GM21390 (cell line): ENCODE measurements around the gene CRHR1.

Source experiments
- ATAC-seq: cut with Tn5 transposase; IDR thresholded peaks from one replicate; pipeline ENCODE4 v1.9.1; 2021; ENCODE audit not compliant: unreplicated experiment

Gene CRHR1

DNA sequence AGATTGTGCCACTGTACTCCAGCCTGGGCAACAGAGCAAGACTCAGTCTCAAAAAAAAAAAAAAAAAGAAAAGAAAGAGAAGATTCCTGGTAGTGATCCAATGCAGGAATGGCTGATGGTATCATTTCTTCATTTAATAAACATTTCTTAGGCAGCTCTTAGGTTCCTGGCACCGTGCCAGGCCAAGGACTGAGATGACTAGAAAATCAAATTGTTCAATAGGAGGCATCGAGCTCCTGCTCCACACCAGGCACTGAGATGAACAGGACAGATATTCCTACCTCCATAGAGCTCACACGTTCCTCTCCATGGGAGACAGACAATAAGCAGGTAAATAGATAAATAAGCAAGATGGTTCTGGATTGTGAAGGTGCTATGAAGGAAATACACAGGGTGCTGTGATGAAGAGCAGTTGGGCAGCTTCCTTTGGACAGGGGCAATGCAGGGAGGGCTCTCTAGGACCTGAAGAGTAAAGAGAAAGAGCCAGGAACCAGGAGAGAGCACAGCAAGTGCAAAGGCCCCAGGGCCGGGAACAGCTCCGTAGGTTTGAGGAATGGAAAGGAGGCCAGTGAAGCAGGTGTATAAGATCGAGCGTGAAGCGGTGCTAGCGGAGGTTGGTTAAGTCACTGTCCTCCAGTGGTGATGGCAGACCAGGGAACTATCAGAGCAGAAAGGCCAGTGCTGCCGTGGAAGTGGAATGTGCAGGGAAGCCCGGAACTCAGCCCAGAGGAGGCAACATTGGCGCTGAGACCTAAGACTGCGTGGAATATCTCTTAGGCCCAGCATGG, 26.5 kb upstream of the CRHR1 start:
- no peak for ATAC-seq

DNA sequence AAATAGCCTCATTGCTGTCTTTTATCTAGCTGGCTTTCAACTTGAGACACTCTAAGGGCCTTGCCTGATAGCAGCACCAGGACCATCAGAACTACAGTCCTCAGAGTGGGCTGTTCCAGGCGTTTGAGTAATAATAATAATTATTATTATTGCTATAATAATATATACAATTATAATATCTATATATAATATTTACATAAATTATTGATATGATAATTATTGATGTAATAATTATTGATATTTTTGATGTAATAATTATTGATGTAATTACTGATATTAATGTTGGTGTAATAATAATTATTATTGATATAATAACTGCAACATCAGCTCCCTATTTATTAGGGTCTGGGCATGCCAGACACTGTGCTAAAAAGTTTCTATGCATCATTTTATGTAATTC, 25.6 kb upstream of the CRHR1 start:
- no peak for ATAC-seq

GRCh38 chr17:45759761-45760160, 24.4 kb upstream of the CRHR1 start:
- ATAC-seq, result no peak

- ATAC-seq, result no peak
These were observed 22.1 kb upstream of the CRHR1 start for GRCh38 chr17:45761957-45762565.

- ATAC-seq, result no peak
These were observed 20.9 kb upstream of the CRHR1 start for GRCh38 chr17:45763182-45763581.

GRCh38 chr17:45764479-45764878, 19.6 kb upstream of the CRHR1 start:
- ATAC-seq, result no peak

DNA sequence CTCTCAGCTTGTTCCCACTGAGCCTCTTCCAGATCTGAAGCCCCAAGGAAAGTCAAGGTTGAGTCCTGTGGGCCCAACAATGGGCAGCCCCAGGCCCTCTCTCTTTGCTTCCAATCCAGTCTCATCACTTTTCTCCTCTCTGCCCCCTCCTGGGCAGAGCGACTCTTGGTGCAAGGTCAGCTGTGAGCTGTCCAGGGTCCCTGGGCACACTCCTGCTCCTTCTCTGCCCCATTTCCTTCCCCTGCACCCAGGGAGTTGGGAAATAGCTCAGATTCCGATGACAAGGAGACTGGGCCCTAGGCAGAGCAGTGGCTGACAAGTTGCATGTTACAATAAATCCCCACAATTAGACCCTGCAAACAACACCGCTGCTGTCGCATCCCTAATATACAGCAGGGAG, 16.1 kb upstream of the CRHR1 start:
- no peak for ATAC-seq

- no peak for ATAC-seq
These were observed 13.4 kb upstream of the CRHR1 start for GRCh38 chr17:45770632-45771270.

DNA sequence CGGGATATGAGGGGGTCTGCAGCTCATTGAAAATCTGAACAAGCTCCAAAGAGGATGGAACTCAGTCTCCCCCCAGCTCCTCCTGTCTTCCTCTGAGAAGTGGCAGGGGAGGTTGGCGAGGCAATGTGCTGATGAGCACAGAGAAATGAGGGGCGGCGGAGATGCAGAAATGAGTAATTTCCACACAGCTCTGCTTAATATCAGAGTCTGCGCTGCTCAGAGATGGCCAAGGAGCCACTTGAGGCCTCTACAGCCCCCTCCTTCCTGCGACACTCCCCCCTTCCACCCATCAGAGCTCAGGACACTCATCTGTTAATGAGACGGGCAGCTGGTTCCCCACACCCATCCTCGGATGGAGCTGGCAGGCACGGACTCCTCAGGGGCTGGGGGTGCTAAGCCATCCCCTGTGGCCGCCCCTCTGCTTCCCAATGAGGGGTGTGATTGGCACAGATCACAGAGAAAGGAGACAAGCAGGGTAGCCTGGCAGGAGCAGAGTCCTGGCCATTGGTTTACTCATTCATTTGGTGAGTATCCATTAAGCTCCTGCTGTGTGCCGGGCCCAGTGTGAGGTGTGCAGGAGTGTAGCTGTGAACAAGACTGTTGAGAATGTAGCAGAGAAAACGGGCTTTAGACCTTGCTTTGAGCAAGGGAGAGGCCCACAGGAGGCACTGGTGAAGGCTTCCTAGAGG, 12.7 kb upstream of the CRHR1 start:
- no peak for ATAC-seq

- no peak for ATAC-seq
These were observed 9.0 kb upstream of the CRHR1 start for GRCh38 chr17:45775148-45775547.

- ATAC-seq, result no peak
These were observed 8.5 kb upstream of the CRHR1 start for GRCh38 chr17:45775576-45776011.

DNA sequence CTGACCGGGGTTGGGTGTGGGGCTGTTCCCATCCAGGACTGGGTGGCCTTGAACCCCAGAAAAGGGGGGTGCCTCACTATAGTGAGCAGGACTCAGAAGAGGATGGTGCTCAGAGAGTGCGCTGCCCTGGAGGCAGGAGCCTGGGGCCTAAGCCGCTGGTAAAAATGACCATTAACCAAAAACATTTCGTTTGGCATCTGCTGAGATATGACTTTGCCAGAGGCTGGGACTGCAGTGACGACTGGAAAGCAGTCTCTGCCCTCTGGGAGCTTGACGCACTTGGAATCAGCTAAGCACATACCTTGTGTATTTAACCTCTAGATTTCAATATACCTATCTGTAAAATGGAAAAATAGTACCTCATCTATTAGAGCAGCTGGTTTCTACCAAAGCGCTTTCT, 7.2 kb upstream of the CRHR1 start:
- ATAC-seq, result no peak

GRCh38 chr17:45777388-45777787, 6.7 kb upstream of the CRHR1 start:
- no peak for ATAC-seq

- ATAC-seq, result no peak
These were observed 3.2 kb upstream of the CRHR1 start for GRCh38 chr17:45780921-45781320.

DNA sequence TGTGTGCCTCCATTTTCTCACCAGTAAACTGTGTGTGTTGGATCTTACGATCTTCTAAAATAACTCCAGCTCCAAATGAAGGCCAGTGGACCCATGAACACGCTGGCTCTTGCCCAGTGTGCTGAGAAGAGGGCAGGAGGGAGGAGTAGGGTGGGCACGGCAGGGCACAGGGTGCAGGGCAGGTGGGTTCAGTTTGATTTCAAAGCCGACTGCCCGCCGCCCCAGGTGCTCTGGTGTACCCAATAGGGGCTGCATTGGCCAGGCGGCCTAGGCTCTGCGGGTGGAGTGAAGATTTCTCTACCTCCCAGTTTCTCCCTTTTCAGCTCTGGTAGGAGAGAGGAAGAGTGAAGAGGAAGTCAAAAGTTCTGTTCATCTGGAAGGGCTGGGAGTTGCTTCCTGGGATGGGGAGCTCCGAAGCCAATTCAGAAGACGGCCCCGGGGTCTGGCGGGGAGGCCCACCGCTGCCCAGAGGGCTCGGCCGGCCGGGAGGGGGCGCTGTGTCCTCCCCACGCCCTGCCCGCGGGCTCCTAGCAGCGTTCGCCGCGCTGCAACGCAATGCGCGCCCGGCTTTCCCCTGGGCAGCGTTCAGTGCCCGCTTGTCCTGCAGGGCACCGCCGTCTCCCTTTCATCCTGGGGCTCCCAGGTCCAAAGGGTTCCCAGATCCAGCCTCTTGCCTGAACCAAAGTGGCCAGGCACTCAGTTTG, 1.1 kb upstream of the CRHR1 start:
- no peak for ATAC-seq

DNA sequence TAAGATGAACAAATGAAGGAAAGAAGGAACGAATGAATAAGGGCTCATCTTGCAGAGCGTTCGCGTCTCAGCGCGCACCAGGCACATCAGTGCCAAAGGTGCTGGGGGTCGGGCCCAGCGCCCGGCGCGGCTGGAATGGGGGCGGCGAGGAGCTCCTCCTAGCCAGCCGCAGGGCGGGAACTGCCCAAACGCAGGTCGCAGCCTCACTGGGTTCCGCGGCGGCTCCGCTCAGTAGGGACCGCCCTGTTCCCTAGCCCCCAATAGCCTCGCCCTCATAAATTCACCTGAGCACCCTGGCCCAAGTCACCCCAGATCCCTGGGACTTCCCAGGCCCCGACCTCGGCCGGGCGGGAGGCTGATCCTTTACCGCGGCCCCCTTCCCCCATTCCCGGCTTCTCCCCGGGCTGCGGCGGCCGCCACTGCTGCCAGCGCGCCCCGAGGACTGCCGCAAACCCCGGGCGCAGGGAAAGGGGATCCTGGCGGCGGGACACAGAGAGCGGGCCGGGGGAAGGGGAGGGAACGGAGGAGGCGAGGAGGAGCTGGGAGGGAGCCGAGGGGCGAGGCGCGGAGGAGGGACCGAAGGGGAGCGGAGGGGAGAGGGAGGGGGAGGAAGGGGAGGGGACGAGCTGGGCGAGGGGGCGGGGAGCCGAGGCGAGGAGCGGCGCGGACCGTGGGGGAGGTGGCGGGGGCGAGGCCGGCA, 377 bp upstream of the CRHR1 start:
- no peak for ATAC-seq

DNA sequence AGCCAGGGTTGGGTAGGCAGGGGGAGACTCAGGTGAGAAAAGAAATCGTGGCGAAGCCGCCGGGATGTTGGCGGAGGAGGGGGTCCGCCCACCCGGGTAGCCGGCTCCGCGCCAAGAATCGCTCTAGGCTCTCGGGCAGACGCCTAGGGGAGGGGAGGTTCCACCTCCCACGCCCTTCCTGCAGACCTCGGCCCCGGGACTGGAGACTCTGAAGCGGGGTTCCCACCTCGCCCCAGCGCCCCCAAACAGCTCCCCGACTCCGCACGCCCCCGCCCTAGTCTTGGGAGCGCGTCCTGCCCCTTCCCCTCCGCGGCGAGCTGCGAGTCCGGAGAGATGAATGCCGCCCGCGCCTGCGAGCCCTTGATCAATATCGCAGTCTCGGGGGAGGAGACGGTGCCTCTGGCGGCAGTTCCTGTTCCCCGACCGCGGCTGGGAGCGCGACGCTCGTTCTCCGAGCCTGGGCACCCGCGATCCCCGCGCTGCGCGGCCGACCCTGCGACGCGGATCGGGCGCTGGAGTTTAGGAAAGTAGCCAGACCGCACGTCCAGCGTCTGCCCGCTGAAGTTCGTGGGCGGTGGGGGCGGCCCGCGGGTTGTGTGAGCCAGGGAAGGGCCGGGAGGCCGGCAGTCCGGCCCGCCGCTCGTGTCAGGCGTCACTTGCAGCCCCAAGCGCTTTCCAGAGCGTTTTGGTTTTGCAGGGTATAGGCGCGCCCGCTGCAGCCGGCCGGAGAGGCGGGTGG, 790 bp downstream of the CRHR1 start:
- ATAC-seq, result no peak

GRCh38 chr17:45785480-45786193, 1.5 kb downstream of the CRHR1 start:
- ATAC-seq, result no peak

GRCh38 chr17:45786349-45786748, 2.2 kb downstream of the CRHR1 start:
- no peak for ATAC-seq
